Measurements from ENCODE around the gene CCDC9. TPM values are rescaled to one million over a fixed set of nuclear protein-coding genes. Genes with fewer than 3 reads are reported as not detected.
"Not testable (repeated sequence)": the region's sequence is repeated elsewhere in the genome, so short reads cannot be mapped to it uniquely, and the experiment has no call there.

The CCDC9 gene
- total RNA-seq, 1 donor from 2014 or later, result 21.6 TPM

DNA sequence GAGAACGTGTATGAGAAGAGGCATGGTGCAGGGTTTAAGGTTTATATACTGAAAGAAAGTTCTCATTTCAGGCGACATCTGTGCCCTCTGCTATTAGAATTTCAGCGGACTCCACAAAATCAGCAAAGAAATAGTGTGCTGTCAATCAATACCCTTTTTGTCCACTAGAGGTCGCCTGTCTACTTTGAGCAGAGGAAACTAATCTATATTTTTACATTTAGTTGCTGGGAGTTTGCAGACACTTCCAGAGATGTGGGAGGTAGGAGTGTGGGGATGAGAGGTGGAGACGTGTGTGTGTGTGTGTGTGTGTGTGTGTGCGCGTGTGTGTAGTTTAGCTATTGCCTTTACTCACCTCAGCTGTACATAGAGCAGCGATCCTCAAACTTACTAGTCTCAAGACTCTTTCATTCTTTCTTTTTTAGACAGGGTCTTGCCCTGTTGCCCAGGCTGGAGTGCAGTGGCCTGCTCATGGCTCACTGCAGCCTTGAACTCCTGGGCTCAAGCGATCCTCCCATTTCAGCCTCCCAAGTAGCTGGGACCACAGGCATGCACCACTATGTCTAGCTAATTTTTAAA is 28.1 kb downstream of the CCDC9 start:
- no peak overlapping the region for H3K27ac ChIP-seq (replicated peaks)
- TF ChIP-seq, protein P1, sequence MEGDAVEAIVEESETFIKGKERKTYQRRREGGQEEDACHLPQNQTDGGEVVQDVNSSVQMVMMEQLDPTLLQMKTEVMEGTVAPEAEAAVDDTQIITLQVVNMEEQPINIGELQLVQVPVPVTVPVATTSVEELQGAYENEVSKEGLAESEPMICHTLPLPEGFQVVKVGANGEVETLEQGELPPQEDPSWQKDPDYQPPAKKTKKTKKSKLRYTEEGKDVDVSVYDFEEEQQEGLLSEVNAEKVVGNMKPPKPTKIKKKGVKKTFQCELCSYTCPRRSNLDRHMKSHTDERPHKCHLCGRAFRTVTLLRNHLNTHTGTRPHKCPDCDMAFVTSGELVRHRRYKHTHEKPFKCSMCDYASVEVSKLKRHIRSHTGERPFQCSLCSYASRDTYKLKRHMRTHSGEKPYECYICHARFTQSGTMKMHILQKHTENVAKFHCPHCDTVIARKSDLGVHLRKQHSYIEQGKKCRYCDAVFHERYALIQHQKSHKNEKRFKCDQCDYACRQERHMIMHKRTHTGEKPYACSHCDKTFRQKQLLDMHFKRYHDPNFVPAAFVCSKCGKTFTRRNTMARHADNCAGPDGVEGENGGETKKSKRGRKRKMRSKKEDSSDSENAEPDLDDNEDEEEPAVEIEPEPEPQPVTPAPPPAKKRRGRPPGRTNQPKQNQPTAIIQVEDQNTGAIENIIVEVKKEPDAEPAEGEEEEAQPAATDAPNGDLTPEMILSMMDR (IDR thresholded peaks at IDR 0.05; ENCODE audit: borderline replicate concordance), result peak; percentile 88
- intact Hi-C loops (cut with micrococcal nuclease), result no loop called here
- peaks cover 9% of the 10 kb centered on the region for H3K4me1 ChIP-seq
- H3K36me3 ChIP-seq, result no peaks in the 10 kb centered on the region
- no peak for DNase-seq
- H3K9me3 ChIP-seq (replicated peaks), result no peaks in the 10 kb centered on the region
- no peak overlapping the region for H3K4me3 ChIP-seq
- H3K27me3 ChIP-seq (ENCODE audit: low read depth), result no peaks in the 10 kb centered on the region

- TF ChIP-seq, protein P1 (IDR thresholded peaks at IDR 0.05; ENCODE audit: borderline replicate concordance), result peak; percentile 79
- Histone ChIP-seq H3K36me3 (no peaks in the 10 kb centered on the region), H3K4me1 (no peaks in the 10 kb centered on the region), H3K27ac (replicated peaks) (no peak overlapping the region), H3K4me3 (no peak overlapping the region), H3K9me3 (replicated peaks) (no peaks in the 10 kb centered on the region), H3K27me3 (ENCODE audit: low read depth) (no peaks in the 10 kb centered on the region)
- no peak for DNase-seq
- intact Hi-C loops (cut with micrococcal nuclease), result loop anchor here (10.0 kb wide), 2 partner anchors 99 to 129 kb away; no protein-coding TSS in a partner anchor
These were observed 39.7 kb downstream of the CCDC9 start for GRCh38 chr19:47296036-47296435.

- intact Hi-C loops (cut with micrococcal nuclease); DNase-seq; H3K9me3 ChIP-seq (replicated peaks); H3K27me3 ChIP-seq (ENCODE audit: low read depth); H3K4me1 ChIP-seq; H3K36me3 ChIP-seq; H3K4me3 ChIP-seq; H3K27ac ChIP-seq (replicated peaks): not testable (repeated sequence)
These were observed 44.5 kb downstream of the CCDC9 start for GRCh38 chr19:47300867-47301266.

DNA sequence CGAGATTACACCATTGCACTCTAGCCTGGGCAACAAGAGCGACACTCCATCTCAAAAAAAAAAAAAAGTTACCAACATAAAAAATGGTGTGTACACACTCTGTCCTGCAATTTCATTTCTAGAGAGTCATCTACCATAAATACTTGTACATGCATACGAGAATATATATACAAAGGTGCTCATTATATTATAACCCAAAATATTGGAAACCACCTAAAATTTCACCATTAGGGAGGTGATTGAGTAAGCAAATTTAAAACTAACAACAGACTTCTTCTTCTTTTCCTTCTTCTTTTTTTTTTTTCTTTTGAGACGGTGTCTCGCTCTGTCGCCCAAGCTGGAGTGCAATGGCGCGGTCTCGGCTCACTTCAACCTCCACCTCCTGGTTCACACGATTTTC is 45.9 kb downstream of the CCDC9 start:
- no peak for DNase-seq
- intact Hi-C loops (cut with micrococcal nuclease), result no loop called here

GRCh38 chr19:47303966-47304365 is 47.6 kb downstream of the CCDC9 start:
- H3K27me3 ChIP-seq (ENCODE audit: low read depth), result peaks cover 8% of the 10 kb centered on the region
- intact Hi-C loops (cut with micrococcal nuclease), result no loop called here

More for the DNA sequence above, 45.9 kb downstream of the CCDC9 start:
- H3K4me3 ChIP-seq, result no peak overlapping the region
- H3K27ac ChIP-seq (replicated peaks), result no peak overlapping the region
- no peaks in the 10 kb centered on the region for H3K27me3 ChIP-seq (ENCODE audit: low read depth)
- H3K9me3 ChIP-seq (replicated peaks), result no peaks in the 10 kb centered on the region
- peaks cover 8% of the 10 kb centered on the region for H3K4me1 ChIP-seq
- no peaks in the 10 kb centered on the region for H3K36me3 ChIP-seq
- TF ChIP-seq, protein P1 (IDR thresholded peaks at IDR 0.05; ENCODE audit: borderline replicate concordance), result no peak

GRCh38 chr19:47305309-47305751 is 49.0 kb downstream of the CCDC9 start:
- Histone ChIP-seq H3K4me1 (peaks cover 8% of the 10 kb centered on the region), H3K4me3 (no peak overlapping the region), H3K27ac (replicated peaks) (no peak overlapping the region), H3K36me3 (no peaks in the 10 kb centered on the region), H3K27me3 (ENCODE audit: low read depth) (peaks cover 21% of the 10 kb centered on the region), H3K9me3 (replicated peaks) (no peaks in the 10 kb centered on the region)
- intact Hi-C loops (cut with micrococcal nuclease), result no loop called here
- peak; percentile 66 for DNase-seq
- TF ChIP-seq, protein P1 (IDR thresholded peaks at IDR 0.05; ENCODE audit: borderline replicate concordance), result peak; percentile 94

More at GRCh38 chr19:47303966-47304365, 47.6 kb downstream of the CCDC9 start:
- H3K36me3 ChIP-seq, result no peaks in the 10 kb centered on the region
- no peak for DNase-seq
- no peak overlapping the region for H3K27ac ChIP-seq (replicated peaks)
- peaks cover 8% of the 10 kb centered on the region for H3K4me1 ChIP-seq
- TF ChIP-seq, protein P1 (IDR thresholded peaks at IDR 0.05; ENCODE audit: borderline replicate concordance), result no peak
- H3K4me3 ChIP-seq, result no peak overlapping the region
- H3K9me3 ChIP-seq (replicated peaks), result no peaks in the 10 kb centered on the region
